ENCODE measurements around the gene RAPGEF2.
"Not testable (repeated sequence)": the region's sequence is repeated elsewhere in the genome, so short reads cannot be mapped to it uniquely, and the experiment has no call there.

The RAPGEF2 gene

GRCh38 chr4:159297091-159297490 is 194.2 kb downstream of the RAPGEF2 start:
- Histone ChIP-seq H3K9ac (ENCODE audit: low read depth, low read length) (no peak overlapping the region), H3K9me3 (ENCODE audit: control insufficient read depth, insufficient read depth, low read length) (no peaks in the 10 kb centered on the region), H3K36me3 (ENCODE audit: insufficient read depth, low read length) (no peaks in the 10 kb centered on the region), H3K4me1 (ENCODE audit: insufficient read depth, low read length) (peaks cover 7% of the 10 kb centered on the region; the same call in 1 of the 2 replicates)

GRCh38 chr4:159298502-159298901 is 195.6 kb downstream of the RAPGEF2 start:
- no peaks in the 10 kb centered on the region for H3K36me3 ChIP-seq (ENCODE audit: insufficient read depth, low read length)
- H3K9me3 ChIP-seq (ENCODE audit: control insufficient read depth, insufficient read depth, low read length), result no peaks in the 10 kb centered on the region
- H3K4me1 ChIP-seq (ENCODE audit: insufficient read depth, low read length), result peaks cover 7% of the 10 kb centered on the region; the same call in 1 of the 2 replicates
- no peak overlapping the region for H3K9ac ChIP-seq (ENCODE audit: low read depth, low read length)

- no peak overlapping the region for H3K9ac ChIP-seq (ENCODE audit: low read depth, low read length)
- no peaks in the 10 kb centered on the region for H3K36me3 ChIP-seq (ENCODE audit: insufficient read depth, low read length)
- peaks cover 7% of the 10 kb centered on the region for H3K4me1 ChIP-seq (ENCODE audit: insufficient read depth, low read length)
- no peaks in the 10 kb centered on the region for H3K9me3 ChIP-seq (ENCODE audit: control insufficient read depth, insufficient read depth, low read length)
These were observed 200.6 kb downstream of the RAPGEF2 start for GRCh38 chr4:159303435-159303834.

- H3K9ac ChIP-seq (ENCODE audit: low read depth, low read length), result no peak overlapping the region
- H3K36me3 ChIP-seq (ENCODE audit: insufficient read depth, low read length), result no peaks in the 10 kb centered on the region
- peaks cover 13% of the 10 kb centered on the region for H3K4me1 ChIP-seq (ENCODE audit: insufficient read depth, low read length)
- H3K9me3 ChIP-seq (ENCODE audit: control insufficient read depth, insufficient read depth, low read length), result no peaks in the 10 kb centered on the region
These were observed 202.2 kb downstream of the RAPGEF2 start for GRCh38 chr4:159305129-159305528.

- peaks cover 13% of the 10 kb centered on the region for H3K4me1 ChIP-seq (ENCODE audit: insufficient read depth, low read length)
These were observed 205.1 kb downstream of the RAPGEF2 start for GRCh38 chr4:159307929-159308328.

GRCh38 chr4:159308566-159309340 is 205.9 kb downstream of the RAPGEF2 start:
- Histone ChIP-seq H3K4me1 (ENCODE audit: insufficient read depth, low read length) (peaks cover 13% of the 10 kb centered on the region), H3K9ac (ENCODE audit: low read depth, low read length) (no peak overlapping the region), H3K9me3 (ENCODE audit: control insufficient read depth, insufficient read depth, low read length) (no peaks in the 10 kb centered on the region), H3K36me3 (ENCODE audit: insufficient read depth, low read length) (no peaks in the 10 kb centered on the region)

More at GRCh38 chr4:159307929-159308328, 205.1 kb downstream of the RAPGEF2 start:
- no peaks in the 10 kb centered on the region for H3K9me3 ChIP-seq (ENCODE audit: control insufficient read depth, insufficient read depth, low read length)
- no peak overlapping the region for H3K9ac ChIP-seq (ENCODE audit: low read depth, low read length)
- H3K36me3 ChIP-seq (ENCODE audit: insufficient read depth, low read length), result no peaks in the 10 kb centered on the region

GRCh38 chr4:159312236-159312635 is 209.4 kb downstream of the RAPGEF2 start:
- Histone ChIP-seq H3K36me3 (ENCODE audit: insufficient read depth, low read length) (no peaks in the 10 kb centered on the region), H3K9ac (ENCODE audit: low read depth, low read length) (no peak overlapping the region), H3K4me1 (ENCODE audit: insufficient read depth, low read length) (peaks cover 13% of the 10 kb centered on the region), H3K9me3 (ENCODE audit: control insufficient read depth, insufficient read depth, low read length) (no peaks in the 10 kb centered on the region)

GRCh38 chr4:159315879-159316278 is 213.0 kb downstream of the RAPGEF2 start:
- H3K9me3 ChIP-seq (ENCODE audit: control insufficient read depth, insufficient read depth, low read length); H3K9ac ChIP-seq (ENCODE audit: low read depth, low read length); H3K4me1 ChIP-seq (ENCODE audit: insufficient read depth, low read length); H3K36me3 ChIP-seq (ENCODE audit: insufficient read depth, low read length): not testable (repeated sequence)

GRCh38 chr4:159317203-159317602 is 214.3 kb downstream of the RAPGEF2 start:
- Histone ChIP-seq H3K36me3 (ENCODE audit: insufficient read depth, low read length) (peaks cover 1% of the 10 kb centered on the region; the same call in 1 of the 2 replicates), H3K4me1 (ENCODE audit: insufficient read depth, low read length) (no peaks in the 10 kb centered on the region; the same call in 1 of the 2 replicates), H3K9me3 (ENCODE audit: control insufficient read depth, insufficient read depth, low read length) (no peaks in the 10 kb centered on the region), H3K9ac (ENCODE audit: low read depth, low read length) (no peak overlapping the region)

GRCh38 chr4:159319027-159319426 is 216.1 kb downstream of the RAPGEF2 start:
- peaks cover 3% of the 10 kb centered on the region; the same call in 1 of the 2 replicates for H3K36me3 ChIP-seq (ENCODE audit: insufficient read depth, low read length)

GRCh38 chr4:159326480-159326879 is 223.6 kb downstream of the RAPGEF2 start:
- H3K4me1 ChIP-seq (ENCODE audit: insufficient read depth, low read length), result no peaks in the 10 kb centered on the region
- peaks cover 3% of the 10 kb centered on the region; the same call in 1 of the 2 replicates for H3K36me3 ChIP-seq (ENCODE audit: insufficient read depth, low read length)

More at GRCh38 chr4:159319027-159319426, 216.1 kb downstream of the RAPGEF2 start:
- Histone ChIP-seq H3K4me1 (ENCODE audit: insufficient read depth, low read length) (no peaks in the 10 kb centered on the region; the same call in 1 of the 2 replicates), H3K9me3 (ENCODE audit: control insufficient read depth, insufficient read depth, low read length) (no peaks in the 10 kb centered on the region), H3K9ac (ENCODE audit: low read depth, low read length) (no peak overlapping the region)

GRCh38 chr4:159328766-159329165 is 225.9 kb downstream of the RAPGEF2 start:
- H3K9me3 ChIP-seq (ENCODE audit: control insufficient read depth, insufficient read depth, low read length), result no peaks in the 10 kb centered on the region
- H3K4me1 ChIP-seq (ENCODE audit: insufficient read depth, low read length), result no peaks in the 10 kb centered on the region
- no peaks in the 10 kb centered on the region for H3K36me3 ChIP-seq (ENCODE audit: insufficient read depth, low read length)
- no peak overlapping the region for H3K9ac ChIP-seq (ENCODE audit: low read depth, low read length)

More at GRCh38 chr4:159326480-159326879, 223.6 kb downstream of the RAPGEF2 start:
- Histone ChIP-seq H3K9ac (ENCODE audit: low read depth, low read length) (no peak overlapping the region), H3K9me3 (ENCODE audit: control insufficient read depth, insufficient read depth, low read length) (no peaks in the 10 kb centered on the region)

- H3K4me1 ChIP-seq (ENCODE audit: insufficient read depth, low read length), result no peaks in the 10 kb centered on the region
- H3K9me3 ChIP-seq (ENCODE audit: control insufficient read depth, insufficient read depth, low read length), result no peaks in the 10 kb centered on the region
- H3K9ac ChIP-seq (ENCODE audit: low read depth, low read length), result no peak overlapping the region
- peaks cover 5% of the 10 kb centered on the region; the same call in 1 of the 2 replicates for H3K36me3 ChIP-seq (ENCODE audit: insufficient read depth, low read length)
These were observed 231.6 kb downstream of the RAPGEF2 start for GRCh38 chr4:159334461-159334860.

GRCh38 chr4:159337041-159337440 is 234.2 kb downstream of the RAPGEF2 start:
- Histone ChIP-seq H3K9ac (ENCODE audit: low read depth, low read length) (no peak overlapping the region), H3K4me1 (ENCODE audit: insufficient read depth, low read length) (no peaks in the 10 kb centered on the region), H3K36me3 (ENCODE audit: insufficient read depth, low read length) (peaks cover 5% of the 10 kb centered on the region; the same call in 1 of the 2 replicates), H3K9me3 (ENCODE audit: control insufficient read depth, insufficient read depth, low read length) (no peaks in the 10 kb centered on the region)

- H3K9ac ChIP-seq (ENCODE audit: low read depth, low read length), result no peak overlapping the region
- peaks cover 16% of the 10 kb centered on the region for H3K36me3 ChIP-seq (ENCODE audit: insufficient read depth, low read length)
- no peaks in the 10 kb centered on the region for H3K9me3 ChIP-seq (ENCODE audit: control insufficient read depth, insufficient read depth, low read length)
- no peaks in the 10 kb centered on the region for H3K4me1 ChIP-seq (ENCODE audit: insufficient read depth, low read length)
These were observed 238.6 kb downstream of the RAPGEF2 start for GRCh38 chr4:159341522-159341921.
